Left ventricle myocardium inferior (tissue), 1 donor: Measurements from ENCODE around the gene FBXO24. TPM values are rescaled to one million over a fixed set of nuclear protein-coding genes. Genes with fewer than 3 reads are reported as not detected.
"Not testable (repeated sequence)": the region's sequence is repeated elsewhere in the genome, so short reads cannot be mapped to it uniquely, and the experiment has no call there.

Experiments used
- DNase-seq: peaks from one replicate; pipeline ENCODE4 v3.0.0-alpha.2; 2020
- H3K27ac ChIP-seq: fragments of 200-600 bp; replicated peaks from 2 replicates; pipeline ENCODE4 v1.8.0; 2021
- H3K27me3 ChIP-seq: fragments of 200-600 bp; 2 replicates; pipeline ENCODE4 v1.8.0; 2021; ENCODE audit warnings: low read depth
- H3K36me3 ChIP-seq: fragments of 200-600 bp; 2 replicates; pipeline ENCODE4 v1.8.0; 2021
- H3K4me1 ChIP-seq: fragments of 200-600 bp; 2 replicates; pipeline ENCODE4 v1.8.0; 2021
- H3K4me3 ChIP-seq: fragments of 200-600 bp; 2 replicates; pipeline ENCODE4 v1.8.0; 2021; ENCODE audit warnings: mild to moderate bottlenecking, moderate library complexity
- H3K9me3 ChIP-seq: fragments of 200-600 bp; replicated peaks from 2 replicates; pipeline ENCODE4 v1.8.0; 2021
- CTCF ChIP-seq: fragments of 200-600 bp; IDR thresholded peaks from 2 replicates; pipeline ENCODE4 v1.8.0; 2021; ENCODE audit warnings: antibody characterized with exemption, mild to moderate bottlenecking, borderline replicate concordance
- intact Hi-C: fragments of 100-400 bp; cut with micrococcal nuclease; formaldehyde crosslinking; loops from one replicate; pipeline ENCODE4 v1.11.0; 2022
- total RNA-seq: library from RNA; stranded (reverse); fragmentation: NEBNext Ultra II Directional; extraction: Animal tissue kit (Norgen Biotek cat#: 25700); gene quantifications from one replicate; pipeline ENCODE4 v1.2.1, GENCODE V29; 2021
- donor health status: DM: no; HTN: yes; CAD: no; lungs with severe emphysema.

The FBXO24 gene
- total RNA-seq, 1 donor from 2014 or later: 0.25 TPM

- no peak for TF ChIP-seq CTCF
- intact Hi-C loops: loop anchor here (10.0 kb wide), 1 partner anchor 71 kb away; the partner anchor contains the start of gene TSC22D4
- no peaks in the 10 kb centered on the region for H3K9me3 ChIP-seq
- DNase-seq: no peak
- H3K4me1 ChIP-seq: peaks cover 60% of the 10 kb centered on the region
- no peak overlapping the region for H3K4me3 ChIP-seq
- peak overlapping the region; percentile 90 for H3K27ac ChIP-seq
- peaks cover 8% of the 10 kb centered on the region for H3K36me3 ChIP-seq
- H3K27me3 ChIP-seq: no peaks in the 10 kb centered on the region
Measured at GRCh38 chr7:100545360-100546128, 40.6 kb upstream of the FBXO24 start.

GRCh38 chr7:100546129-100546925, 39.8 kb upstream of the FBXO24 start:
- Histone ChIP-seq H3K36me3 (peaks cover 16% of the 10 kb centered on the region), H3K4me1 (peaks cover 56% of the 10 kb centered on the region), H3K4me3 (no peak overlapping the region), H3K9me3 (no peaks in the 10 kb centered on the region), H3K27ac (peak overlapping the region; percentile 90), H3K27me3 (no peaks in the 10 kb centered on the region)
- no peak for DNase-seq
- intact Hi-C loops: loop anchor here (10.0 kb wide), 1 partner anchor 72 kb away; the partner anchor contains the start of gene TSC22D4
- TF ChIP-seq CTCF: no peak

GRCh38 chr7:100546926-100547800, 39.0 kb upstream of the FBXO24 start:
- H3K4me3 ChIP-seq: no peak overlapping the region
- H3K27ac ChIP-seq: peak overlapping the region; percentile 90
- peaks cover 24% of the 10 kb centered on the region for H3K36me3 ChIP-seq
- intact Hi-C loops: loop anchor here (10.0 kb wide), 1 partner anchor 72 kb away; the partner anchor contains the start of gene TSC22D4
- peaks cover 56% of the 10 kb centered on the region for H3K4me1 ChIP-seq
- TF ChIP-seq CTCF: no peak
- no peak for DNase-seq
- no peaks in the 10 kb centered on the region for H3K27me3 ChIP-seq
- H3K9me3 ChIP-seq: no peaks in the 10 kb centered on the region

GRCh38 chr7:100547872-100548271, 38.3 kb upstream of the FBXO24 start:
- intact Hi-C loops: loop anchor here (10.0 kb wide), 1 partner anchor 73 kb away; the partner anchor contains the start of gene TSC22D4
- Histone ChIP-seq H3K4me3 (no peak overlapping the region), H3K36me3 (peaks cover 31% of the 10 kb centered on the region), H3K27me3 (no peaks in the 10 kb centered on the region), H3K9me3 (no peaks in the 10 kb centered on the region), H3K27ac (peak overlapping the region; percentile 90), H3K4me1 (peaks cover 56% of the 10 kb centered on the region)
- TF ChIP-seq CTCF: peak; percentile 31
- DNase-seq: no peak

- DNase-seq, H3K4me3 ChIP-seq, H3K27me3 ChIP-seq, H3K9me3 ChIP-seq: not testable (repeated sequence)
- intact Hi-C loops: loop anchor here (10.0 kb wide), 1 partner anchor 74 kb away; the partner anchor contains the start of gene TSC22D4
- H3K27ac ChIP-seq: peak overlapping the region; percentile 90
- H3K36me3 ChIP-seq: peaks cover 37% of the 10 kb centered on the region
- peaks cover 56% of the 10 kb centered on the region for H3K4me1 ChIP-seq
Measured at GRCh38 chr7:100548446-100548845, 37.7 kb upstream of the FBXO24 start.
